IMR-90 (cell line): Measurements from ENCODE around the gene WNT16. TPM values are rescaled to one million over a fixed set of nuclear protein-coding genes. Genes with fewer than 3 reads are reported as not detected.

Experiments
- ATAC-seq: fragments of 200-7000 bp; cut with Tn5 transposase; 2 replicates; pipeline ENCODE4 v1.9.1; 2020; ENCODE audit warnings: low read depth, mild to moderate bottlenecking, moderate library complexity
- BruUV-seq: library from RNA; stranded (reverse); fragments of 400-500 nt; replicated peaks from 2 replicates; lab custom pipeline; 2021; lab: Mats Ljungman, UMichigan
- CTCF ChIA-PET: fragments of 300-600 bp; formaldehyde crosslinking; extraction: SDS; loops from one replicate; lab custom pipeline; 2021; ENCODE audit warnings: antibody characterized with exemption; lab: Yijun Ruan, JAX
- POLR2A ChIA-PET: fragments of 300-600 bp; sonication (Branson Sonifier 250); formaldehyde crosslinking; loops from one replicate; lab custom pipeline; 2022; ENCODE audit warnings: antibody characterized with exemption; ENCODE audit not compliant: unreplicated experiment; lab: Charles Lee
- DNase-seq: peaks from one replicate; pipeline ENCODE4 v3.0.0; 2013
- H2AFZ ChIP-seq: replicated peaks from 2 replicates; pipeline ENCODE3; 2013; ENCODE audit warnings: low read length, mild to moderate bottlenecking; ENCODE audit not compliant: poor library complexity
- H2AK5ac ChIP-seq: 2 replicates; pipeline ENCODE4 v1.6.1; 2013; ENCODE audit warnings: low read depth, low read length, inconsistent platforms
- H2AK9ac ChIP-seq: replicated peaks from 2 replicates; pipeline ENCODE3; 2013; ENCODE audit warnings: mild to moderate bottlenecking, low read depth, low read length, moderate library complexity; ENCODE audit not compliant: poor library complexity
- H2BK120ac ChIP-seq: 2 replicates; pipeline ENCODE4 v1.6.1; 2013; ENCODE audit warnings: low read depth, low read length, inconsistent platforms
- H2BK15ac ChIP-seq: 3 replicates; pipeline ENCODE4 v1.6.1; 2013; ENCODE audit warnings: low read depth, low read length, inconsistent platforms
- H2BK20ac ChIP-seq: 2 replicates; pipeline ENCODE4 v1.6.1; 2013; ENCODE audit warnings: low read depth, mild to moderate bottlenecking, inconsistent platforms, low read length, moderate library complexity
- H2BK5ac ChIP-seq: 2 replicates; pipeline ENCODE4 v1.6.1; 2013; ENCODE audit warnings: mild to moderate bottlenecking, low read depth, low read length, inconsistent platforms; ENCODE audit not compliant: poor library complexity, severe bottlenecking
- H3K14ac ChIP-seq: replicated peaks from 2 replicates; pipeline ENCODE4 v1.6.1; 2013; ENCODE audit warnings: low read depth, low read length, inconsistent platforms
- H3K18ac ChIP-seq: 2 replicates; pipeline ENCODE4 v1.6.1; 2013; ENCODE audit warnings: low read depth, low read length, control low read depth
- H3K23ac ChIP-seq: 2 replicates; pipeline ENCODE4 v1.6.1; 2013; ENCODE audit warnings: low read depth, low read length, inconsistent platforms
- H3K27ac ChIP-seq: 2 replicates; pipeline ENCODE4 v1.5.1; 2013; ENCODE audit warnings: mild to moderate bottlenecking, control low read depth, low read length; ENCODE audit not compliant: insufficient read depth
- H3K27me3 ChIP-seq: 2 replicates; pipeline ENCODE4 v1.6.1; 2013; ENCODE audit warnings: low read length; ENCODE audit not compliant: control insufficient read depth, insufficient read depth
- H3K36me3 ChIP-seq: 2 replicates; pipeline ENCODE4 v1.6.1; 2013; ENCODE audit warnings: low read length, mixed read lengths; ENCODE audit not compliant: control insufficient read depth, insufficient read depth
- H3K4ac ChIP-seq: 2 replicates; pipeline ENCODE4 v1.6.1; 2013; ENCODE audit warnings: low read depth, low read length, inconsistent platforms
- H3K4me1 ChIP-seq: 2 replicates; pipeline ENCODE4 v1.6.1; 2013; ENCODE audit warnings: low read length, mixed read lengths; ENCODE audit not compliant: control insufficient read depth, insufficient read depth
- H3K4me2 ChIP-seq: 2 replicates; pipeline ENCODE4 v1.6.1; 2013; ENCODE audit warnings: low read depth, mild to moderate bottlenecking, control low read depth, low read length, moderate library complexity
- H3K4me3 ChIP-seq: 2 replicates; pipeline ENCODE4 v1.5.1; 2013; ENCODE audit warnings: low read depth, mild to moderate bottlenecking, control low read depth, low read length, moderate library complexity; ENCODE audit not compliant: insufficient read depth
- H3K56ac ChIP-seq: 2 replicates; pipeline ENCODE4 v1.6.1; 2013; ENCODE audit warnings: low read length, inconsistent platforms; ENCODE audit not compliant: insufficient read depth; ENCODE audit errors: extremely low read depth
- H3K79me1 ChIP-seq, 2 experiments: 2 replicates each; pipeline ENCODE4 v1.6.1; 2013; ENCODE audit warnings: low read length in 2 of 2, inconsistent platforms in 1 of 2, low read depth in 1 of 2
- H3K9ac ChIP-seq: 2 replicates; pipeline ENCODE4 v1.6.1; 2013; ENCODE audit warnings: low read depth, low read length, control low read depth
- H3K9me1 ChIP-seq: 2 replicates; pipeline ENCODE4 v1.6.1; 2013; ENCODE audit warnings: low read length, inconsistent platforms; ENCODE audit not compliant: insufficient read depth
- H3K9me3 ChIP-seq: 2 replicates; pipeline ENCODE4 v1.6.1; 2013; ENCODE audit warnings: low read length; ENCODE audit not compliant: control insufficient read depth, insufficient read depth
- H4K20me1 ChIP-seq: 2 replicates; pipeline ENCODE4 v1.6.1; 2013; ENCODE audit warnings: low read length, inconsistent platforms; ENCODE audit not compliant: insufficient read depth
- H4K5ac ChIP-seq: 2 replicates; pipeline ENCODE4 v1.6.1; 2013; ENCODE audit warnings: mild to moderate bottlenecking, low read depth, low read length, control low read depth
- H4K8ac ChIP-seq, 2 experiments: 2 replicates each; pipeline ENCODE4 v1.6.1; 2013; ENCODE audit warnings: low read depth in 2 of 2, low read length in 2 of 2, control low read depth in 1 of 2, inconsistent platforms in 1 of 2
- H4K91ac ChIP-seq: 2 replicates; pipeline ENCODE4 v1.6.1; 2013; ENCODE audit warnings: low read depth, low read length, inconsistent platforms; ENCODE audit not compliant: insufficient read depth
- BHLHE40 ChIP-seq: fragments of 150-350 bp; IDR thresholded peaks from 2 replicates; pipeline ENCODE4 v1.6.1; 2016; ENCODE audit warnings: mild to moderate bottlenecking, low read depth, low read length
- CEBPB ChIP-seq: IDR thresholded peaks from 2 replicates; pipeline ENCODE4 v1.6.1; 2012; ENCODE audit warnings: low read depth, low read length, improper control_type of control experiment
- CHD1 ChIP-seq: IDR thresholded peaks from 2 replicates; pipeline ENCODE4 v1.6.1; 2012; ENCODE audit warnings: low read depth, low read length, improper control_type of control experiment
- ELK1 ChIP-seq: fragments of 150-350 bp; IDR thresholded peaks from 2 replicates; pipeline ENCODE4 v1.6.1; 2016; ENCODE audit warnings: low read depth, mild to moderate bottlenecking, low read length, moderate library complexity, borderline replicate concordance
- FOS ChIP-seq: fragments of 150-350 bp; IDR thresholded peaks from 2 replicates; pipeline ENCODE4 v1.6.1; 2016; ENCODE audit warnings: low read depth, low read length
- MAFK ChIP-seq: IDR thresholded peaks from 2 replicates; pipeline ENCODE4 v1.6.1; 2012; ENCODE audit warnings: low read depth, low read length, improper control_type of control experiment
- MAZ ChIP-seq: IDR thresholded peaks from 2 replicates; pipeline ENCODE4 v1.6.1; 2012; ENCODE audit warnings: low read depth, mild to moderate bottlenecking, low read length, improper control_type of control experiment, moderate library complexity, borderline replicate concordance
- MXI1 ChIP-seq: IDR thresholded peaks from 2 replicates; pipeline ENCODE4 v1.6.1; 2012; ENCODE audit warnings: low read depth, mild to moderate bottlenecking, low read length, moderate library complexity, borderline replicate concordance
- POLR2A ChIP-seq: IDR thresholded peaks from 2 replicates; pipeline ENCODE4 v1.6.1; 2012; ENCODE audit warnings: mild to moderate bottlenecking, low read depth, low read length
- RCOR1 ChIP-seq: IDR thresholded peaks from 2 replicates; pipeline ENCODE4 v1.6.1; 2012; ENCODE audit warnings: mild to moderate bottlenecking, low read length, improper control_type of control experiment; ENCODE audit not compliant: insufficient replicate concordance
- RFX5 ChIP-seq: IDR thresholded peaks from 2 replicates; pipeline ENCODE4 v1.8.0; 2012; ENCODE audit warnings: low read depth, mild to moderate bottlenecking, low read length, moderate library complexity
- WGBS, 2 experiments: methylation state at CpG; one replicate each; pipeline versions ENCODE4 v1.1.5 to v1.1.7; 2013; ENCODE audit warnings: missing lambda C conversion rate in 2 of 2; ENCODE audit not compliant: insufficient read length in 1 of 2; ENCODE audit errors: extremely low coverage in 2 of 2; 5-methylcytosine and 5-hydroxymethylcytosine counted together
- dilution Hi-C: fragments of 300-500 bp; cut with HindIII; formaldehyde crosslinking; loops from one replicate; pipeline ENCODE4 v1.14.3; 2018; ENCODE audit warnings: low sequenced_read_pairs; ENCODE audit not compliant: unreplicated experiment
- in situ Hi-C: fragments of 300-500 bp; cut with MboI; formaldehyde crosslinking; loops from 3 replicates; pipeline ENCODE4 v1.14.3; 2019; ENCODE audit warnings: low sequenced_read_pairs, inconsistent platforms, mixed read lengths
- intact Hi-C: fragments of 100-400 bp; cut with micrococcal nuclease; formaldehyde crosslinking; loops from 2 replicates; pipeline ENCODE4 v1.10.0; 2022
- polyA plus RNA-seq, 3 experiments: library from polyadenylated mRNA; depleted of rRNA; stranded (reverse); fragments of >200 nt; gene quantifications; 2 replicates each; pipeline ENCODE4 v1.2.3, GENCODE V29; 2012; ENCODE audit warnings: low replicate concordance in 1 of 3
- total RNA-seq: library from RNA; depleted of rRNA; stranded (reverse); fragments of >200 nt; gene quantifications from 2 replicates; pipeline ENCODE4 v1.2.3, GENCODE V29; 2012
- TF ChIP-seq, protein P1 (sequence below): fragments of 150-350 bp; IDR thresholded peaks from 2 replicates; pipeline ENCODE4 v1.6.1; 2017; ENCODE audit warnings: mild to moderate bottlenecking, antibody characterized with exemption, low read length, low read depth
- TF ChIP-seq, protein P2 (sequence below): conservative IDR thresholded peaks from 2 replicates; pipeline ENCODE4 v1.5.1; 2012; ENCODE audit warnings: mild to moderate bottlenecking, low read depth, low read length, improper control_type of control experiment

The WNT16 gene
- total and polyA plus RNA-seq, 2 of the 4 experiments (the other 2 are of a cell fraction), result 0.68 to 1.1 TPM

DNA sequence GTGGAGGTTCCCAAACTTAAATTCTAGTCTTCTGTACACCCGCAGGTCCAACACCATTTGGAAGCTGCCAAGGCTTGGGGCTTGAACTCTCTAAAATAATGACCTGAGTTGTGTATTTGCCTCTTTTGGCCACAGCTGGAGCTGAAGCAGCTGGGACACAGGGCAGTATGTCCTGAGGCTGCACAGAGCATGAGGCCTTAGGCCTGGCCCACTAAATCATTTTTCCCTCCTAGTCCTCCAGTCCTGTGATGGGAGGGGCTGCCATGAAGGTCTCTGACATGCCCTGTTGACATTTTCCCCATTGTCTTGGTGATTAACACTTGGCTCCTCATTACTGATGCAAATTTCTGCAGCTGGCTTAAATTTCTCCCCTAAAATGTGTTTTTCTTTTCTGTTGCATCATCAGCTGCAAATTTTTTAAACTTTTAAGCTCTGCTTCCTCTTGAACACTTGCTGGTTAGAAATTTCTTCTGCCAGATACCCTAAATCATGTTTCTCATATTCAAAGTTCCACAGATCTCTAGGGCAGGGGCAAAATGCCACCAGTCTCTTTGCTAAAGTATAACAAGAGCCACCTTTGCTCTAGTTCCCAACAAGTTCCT lies 43.6 kb upstream of the WNT16 start:
- CTCF ChIA-PET, result no interaction called here
- Histone ChIP-seq H2BK15ac (no peak overlapping the region), H3K23ac (no peak overlapping the region), H3K4ac (no peak overlapping the region), H3K4me3 (no peak overlapping the region), H3K4me1 (peaks cover 4% of the 10 kb centered on the region; the same call in 1 of the 2 replicates), H4K5ac (no peak overlapping the region), H3K79me1 (peaks cover 4 to 7% of the 10 kb centered on the region in 2 experiments; a peak in 1 of 4 replicates), H3K9me1 (0 out of 2 replicates have a peak, but pooled peaks cover 3% of the 10 kb centered on the region), H3K9ac (no peak overlapping the region), H2AK5ac (no peak overlapping the region), H2AK9ac (no peak overlapping the region), H4K20me1 (no peaks in the 10 kb centered on the region), H2BK120ac (no peak overlapping the region), H4K8ac (no peak overlapping the region), H4K91ac (no peak overlapping the region), H3K14ac (no peak overlapping the region), H2BK5ac (no peak overlapping the region), H3K4me2 (no peak overlapping the region), H3K27me3 (no peaks in the 10 kb centered on the region), H3K18ac (no peak overlapping the region), H3K56ac (no peak overlapping the region), H3K27ac (no peak overlapping the region), H2AFZ (no peak overlapping the region), H3K9me3 (peaks cover 4% of the 10 kb centered on the region), H3K36me3 (peaks cover 5% of the 10 kb centered on the region; the same call in 1 of the 2 replicates), H2BK20ac (no peak overlapping the region)
- ATAC-seq (no peak), DNase-seq (no peak)
- dilution Hi-C loops (no loop called here), intact Hi-C loops (no loop called here), in situ Hi-C loops (no loop called here)
- no peak for TF ChIP-seq BHLHE40
- no peak for TF ChIP-seq RFX5
- TF ChIP-seq, protein P1, sequence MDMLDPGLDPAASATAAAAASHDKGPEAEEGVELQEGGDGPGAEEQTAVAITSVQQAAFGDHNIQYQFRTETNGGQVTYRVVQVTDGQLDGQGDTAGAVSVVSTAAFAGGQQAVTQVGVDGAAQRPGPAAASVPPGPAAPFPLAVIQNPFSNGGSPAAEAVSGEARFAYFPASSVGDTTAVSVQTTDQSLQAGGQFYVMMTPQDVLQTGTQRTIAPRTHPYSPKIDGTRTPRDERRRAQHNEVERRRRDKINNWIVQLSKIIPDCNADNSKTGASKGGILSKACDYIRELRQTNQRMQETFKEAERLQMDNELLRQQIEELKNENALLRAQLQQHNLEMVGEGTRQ, result no peak
- TF ChIP-seq, protein P2, sequence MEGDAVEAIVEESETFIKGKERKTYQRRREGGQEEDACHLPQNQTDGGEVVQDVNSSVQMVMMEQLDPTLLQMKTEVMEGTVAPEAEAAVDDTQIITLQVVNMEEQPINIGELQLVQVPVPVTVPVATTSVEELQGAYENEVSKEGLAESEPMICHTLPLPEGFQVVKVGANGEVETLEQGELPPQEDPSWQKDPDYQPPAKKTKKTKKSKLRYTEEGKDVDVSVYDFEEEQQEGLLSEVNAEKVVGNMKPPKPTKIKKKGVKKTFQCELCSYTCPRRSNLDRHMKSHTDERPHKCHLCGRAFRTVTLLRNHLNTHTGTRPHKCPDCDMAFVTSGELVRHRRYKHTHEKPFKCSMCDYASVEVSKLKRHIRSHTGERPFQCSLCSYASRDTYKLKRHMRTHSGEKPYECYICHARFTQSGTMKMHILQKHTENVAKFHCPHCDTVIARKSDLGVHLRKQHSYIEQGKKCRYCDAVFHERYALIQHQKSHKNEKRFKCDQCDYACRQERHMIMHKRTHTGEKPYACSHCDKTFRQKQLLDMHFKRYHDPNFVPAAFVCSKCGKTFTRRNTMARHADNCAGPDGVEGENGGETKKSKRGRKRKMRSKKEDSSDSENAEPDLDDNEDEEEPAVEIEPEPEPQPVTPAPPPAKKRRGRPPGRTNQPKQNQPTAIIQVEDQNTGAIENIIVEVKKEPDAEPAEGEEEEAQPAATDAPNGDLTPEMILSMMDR, result no peak
- no peak for TF ChIP-seq RCOR1
- TF ChIP-seq MAFK, result no peak
- no peak for TF ChIP-seq ELK1
- TF ChIP-seq MAZ, result no peak
- TF ChIP-seq CHD1, result no peak
- TF ChIP-seq POLR2A, result no peak
- no peak for TF ChIP-seq CEBPB
- no peak for TF ChIP-seq FOS
- TF ChIP-seq MXI1, result no peak
- POLR2A ChIA-PET, result no interaction called here
- BruUV-seq, result no TSS peak
- no CpG with 5 or more reads among the region's 1 CpG for WGBS, 2 experiments
